GM19240 (cell line): Measurements from ENCODE around the gene STON2.
"Not testable (repeated sequence)": the region's sequence is repeated elsewhere in the genome, so short reads cannot be mapped to it uniquely, and the experiment has no call there.

Experiments used
- DNase-seq: peaks from one replicate; pipeline ENCODE4 v3.0.0; 2011; ENCODE audit warnings: low spot score; ENCODE audit not compliant: insufficient read length

STON2 gene

GRCh38 chr14:81384900-81385299, 15.2 kb downstream of the STON2 start:
- DNase-seq = no peak

GRCh38 chr14:81382517-81383225, 17.5 kb downstream of the STON2 start:
- DNase-seq = no peak

GRCh38 chr14:81380009-81380408, 20.1 kb downstream of the STON2 start:
- not testable (repeated sequence) for DNase-seq

- DNase-seq = no peak
These were observed 28.3 kb downstream of the STON2 start for GRCh38 chr14:81371802-81372201.

- no peak for DNase-seq
These were observed 32.6 kb downstream of the STON2 start for GRCh38 chr14:81367563-81367962.

- no peak for DNase-seq
These were observed 33.2 kb downstream of the STON2 start for GRCh38 chr14:81366884-81367283.

- no peak for DNase-seq
These were observed 33.9 kb downstream of the STON2 start for GRCh38 chr14:81366214-81366613.

GRCh38 chr14:81363746-81364378, 36.3 kb downstream of the STON2 start:
- no peak for DNase-seq

- no peak for DNase-seq
These were observed 46.3 kb downstream of the STON2 start for GRCh38 chr14:81353691-81354323.

- no peak for DNase-seq
These were observed 47.7 kb downstream of the STON2 start for GRCh38 chr14:81352413-81352812.

GRCh38 chr14:81351205-81351604, 48.9 kb downstream of the STON2 start:
- no peak for DNase-seq

- no peak for DNase-seq
These were observed 49.6 kb downstream of the STON2 start for GRCh38 chr14:81350344-81351130.

- DNase-seq = no peak
These were observed 52.1 kb downstream of the STON2 start for GRCh38 chr14:81348061-81348460.

GRCh38 chr14:81345781-81346180, 54.3 kb downstream of the STON2 start:
- no peak for DNase-seq

GRCh38 chr14:81344481-81345160, 55.5 kb downstream of the STON2 start:
- DNase-seq = no peak

GRCh38 chr14:81343701-81344100, 56.4 kb downstream of the STON2 start:
- DNase-seq = no peak

- DNase-seq = no peak
These were observed 57.1 kb downstream of the STON2 start for GRCh38 chr14:81342850-81343580.

GRCh38 chr14:81341781-81342180, 58.3 kb downstream of the STON2 start:
- no peak for DNase-seq

- no peak for DNase-seq
These were observed 58.8 kb downstream of the STON2 start for GRCh38 chr14:81341370-81341769.

- DNase-seq = no peak
These were observed 59.9 kb downstream of the STON2 start for GRCh38 chr14:81340201-81340600.

- DNase-seq = no peak
These were observed 63.1 kb downstream of the STON2 start for GRCh38 chr14:81337073-81337472.
